Measurements from ENCODE around the gene ZHX3. TPM values are rescaled to one million over a fixed set of nuclear protein-coding genes. Genes with fewer than 3 reads are reported as not detected.

The ZHX3 gene
- total RNA-seq, 6 experiments from 2014 or later, result 17.6 to 47.4 (median 26.2) TPM

DNA sequence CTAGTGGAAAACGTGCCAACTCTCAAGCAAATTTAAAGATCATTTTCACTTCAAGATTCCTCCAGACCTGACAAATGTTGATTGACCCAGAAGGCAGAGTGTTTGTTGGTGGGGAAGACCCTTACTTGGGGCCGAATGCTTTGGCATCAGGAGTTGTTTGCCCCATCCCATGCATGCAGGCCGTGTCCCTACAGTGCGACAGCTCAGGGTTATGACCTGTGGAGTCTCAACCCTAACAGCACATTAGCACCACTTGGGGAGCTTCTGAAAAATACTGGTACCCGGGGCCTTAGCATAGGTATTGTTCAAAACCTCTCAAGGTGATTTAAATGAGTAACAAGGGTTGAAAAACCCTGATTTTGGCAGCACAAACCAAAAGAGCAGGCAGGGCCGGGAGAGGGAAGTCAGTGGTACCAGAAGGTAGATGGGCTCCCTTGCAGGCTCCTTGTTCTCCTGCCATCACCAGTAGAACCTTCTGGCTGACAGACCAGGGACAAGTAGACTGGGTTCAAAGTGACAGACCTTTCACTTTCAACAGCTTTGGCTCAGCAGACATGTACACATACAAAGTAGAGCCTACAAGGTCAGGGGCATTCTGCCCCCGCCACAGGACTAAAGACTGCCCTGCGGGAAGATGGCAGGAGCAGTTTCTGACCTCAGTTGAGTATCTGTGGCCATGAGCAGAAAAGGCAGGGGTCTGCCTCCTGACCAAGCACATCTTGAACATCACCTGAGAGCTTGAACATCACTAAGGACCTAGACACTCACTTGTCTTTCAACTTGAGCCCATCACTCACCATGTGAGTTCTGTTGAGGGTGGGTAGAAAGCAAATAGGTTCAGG, 140.6 kb downstream of the ZHX3 start:
- no peaks in the 10 kb centered on the region for H3K9me3 ChIP-seq
- peaks cover 0 to 9% (median under 1%) of the 10 kb centered on the region in 4 donors for H3K36me3 ChIP-seq
- no peak overlapping the region for H3K4me3 ChIP-seq
- intact Hi-C loops (cut with DNase I), result loop anchor here in 1 of 2 donors (10.0 kb wide), 1 partner anchor 48 kb away; no protein-coding TSS in a partner anchor
- TF ChIP-seq POLR2A (IDR thresholded peaks at IDR 0.05), result no peak
- TF ChIP-seq, protein P1, sequence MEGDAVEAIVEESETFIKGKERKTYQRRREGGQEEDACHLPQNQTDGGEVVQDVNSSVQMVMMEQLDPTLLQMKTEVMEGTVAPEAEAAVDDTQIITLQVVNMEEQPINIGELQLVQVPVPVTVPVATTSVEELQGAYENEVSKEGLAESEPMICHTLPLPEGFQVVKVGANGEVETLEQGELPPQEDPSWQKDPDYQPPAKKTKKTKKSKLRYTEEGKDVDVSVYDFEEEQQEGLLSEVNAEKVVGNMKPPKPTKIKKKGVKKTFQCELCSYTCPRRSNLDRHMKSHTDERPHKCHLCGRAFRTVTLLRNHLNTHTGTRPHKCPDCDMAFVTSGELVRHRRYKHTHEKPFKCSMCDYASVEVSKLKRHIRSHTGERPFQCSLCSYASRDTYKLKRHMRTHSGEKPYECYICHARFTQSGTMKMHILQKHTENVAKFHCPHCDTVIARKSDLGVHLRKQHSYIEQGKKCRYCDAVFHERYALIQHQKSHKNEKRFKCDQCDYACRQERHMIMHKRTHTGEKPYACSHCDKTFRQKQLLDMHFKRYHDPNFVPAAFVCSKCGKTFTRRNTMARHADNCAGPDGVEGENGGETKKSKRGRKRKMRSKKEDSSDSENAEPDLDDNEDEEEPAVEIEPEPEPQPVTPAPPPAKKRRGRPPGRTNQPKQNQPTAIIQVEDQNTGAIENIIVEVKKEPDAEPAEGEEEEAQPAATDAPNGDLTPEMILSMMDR (IDR thresholded peaks at IDR 0.05), result no peak
- no peaks in the 10 kb centered on the region for H3K27me3 ChIP-seq
- no peak for ATAC-seq
- no peak overlapping the region for H3K27ac ChIP-seq
- H3K4me1 ChIP-seq, result no peaks in the 10 kb centered on the region
- WGBS (ENCODE audit: insufficient coverage, low coverage, low lambda C conversion rate, missing lambda C conversion rate), result 78% methylated on average over 7 of the region's 8 CpGs
- DNase-seq, result no peak

DNA sequence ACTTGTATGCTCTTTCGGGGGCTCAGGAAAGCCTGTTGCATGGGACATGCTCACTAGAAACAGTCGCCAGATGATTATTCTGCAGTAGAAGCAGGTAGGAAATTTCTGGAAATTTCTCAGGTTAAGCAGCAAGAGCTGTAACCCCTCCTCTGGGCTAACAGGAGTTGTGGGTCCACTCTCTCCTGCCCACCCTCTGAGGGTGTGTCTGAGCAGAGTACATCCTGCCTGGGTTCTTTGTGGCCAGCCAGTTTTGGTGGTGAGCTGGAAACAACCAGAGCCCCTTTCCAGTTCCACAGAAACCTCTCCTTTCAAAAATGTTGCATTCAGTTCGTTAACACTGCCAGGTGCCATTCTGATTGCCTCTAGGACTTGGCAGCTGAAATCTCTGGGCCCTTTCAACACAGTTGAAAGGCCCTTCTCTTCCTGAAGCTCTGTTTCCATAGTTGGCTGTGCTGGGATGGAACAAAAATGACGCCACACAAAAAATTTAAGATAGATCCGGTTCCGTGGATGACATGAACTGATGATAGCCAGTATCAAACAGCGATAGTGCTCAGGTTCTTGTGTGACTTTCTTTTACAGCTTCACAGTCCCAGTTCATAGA, 141.7 kb downstream of the ZHX3 start:
- H3K36me3 ChIP-seq, result peaks cover 0 to 6% (median 0%) of the 10 kb centered on the region in 4 donors
- DNase-seq, result no peak
- WGBS (ENCODE audit: insufficient coverage, low coverage, low lambda C conversion rate, missing lambda C conversion rate), result 95% methylated on average over 7 of the region's 7 CpGs

GRCh38 chr20:41175201-41175651, 142.3 kb downstream of the ZHX3 start:
- 86% methylated on average over 1 of the region's 4 CpGs for WGBS (ENCODE audit: insufficient coverage, low coverage, low lambda C conversion rate, missing lambda C conversion rate)
- H3K4me3 ChIP-seq, result no peak overlapping the region
- H3K36me3 ChIP-seq, result peaks cover 0 to 6% (median 0%) of the 10 kb centered on the region in 4 donors
- DNase-seq (no peak), ATAC-seq (no peak)
- no peak overlapping the region for H3K27ac ChIP-seq
- TF ChIP-seq, protein P1 (IDR thresholded peaks at IDR 0.05), result no peak
- no peak for TF ChIP-seq POLR2A (IDR thresholded peaks at IDR 0.05)
- H3K4me1 ChIP-seq, result no peaks in the 10 kb centered on the region
- intact Hi-C loops (cut with DNase I), result loop anchor here in 1 of 2 donors (10.0 kb wide), 1 partner anchor 50 kb away; no protein-coding TSS in a partner anchor
- H3K9me3 ChIP-seq, result no peaks in the 10 kb centered on the region
- H3K27me3 ChIP-seq, result no peaks in the 10 kb centered on the region

More for the DNA sequence above, 141.7 kb downstream of the ZHX3 start:
- no peaks in the 10 kb centered on the region for H3K4me1 ChIP-seq
- H3K4me3 ChIP-seq, result no peak overlapping the region
- TF ChIP-seq, protein P1 (IDR thresholded peaks at IDR 0.05), result no peak
- no peak for TF ChIP-seq POLR2A (IDR thresholded peaks at IDR 0.05)
- no peaks in the 10 kb centered on the region for H3K9me3 ChIP-seq
- intact Hi-C loops (cut with DNase I), result loop anchor here in 1 of 2 donors (10.0 kb wide), 1 partner anchor 49 kb away; no protein-coding TSS in a partner anchor
- H3K27ac ChIP-seq, result no peak overlapping the region
- no peaks in the 10 kb centered on the region for H3K27me3 ChIP-seq
- no peak for ATAC-seq

- no peak overlapping the region for H3K27ac ChIP-seq
- H3K36me3 ChIP-seq, result peaks cover 0 to 6% (median 0%) of the 10 kb centered on the region in 4 donors
- H3K9me3 ChIP-seq, result no peaks in the 10 kb centered on the region
- WGBS (ENCODE audit: insufficient coverage, low coverage, low lambda C conversion rate, missing lambda C conversion rate), result 22% methylated on average over 1 of the region's 2 CpGs
- H3K27me3 ChIP-seq, result no peaks in the 10 kb centered on the region
- no peak for DNase-seq
- H3K4me3 ChIP-seq, result no peak overlapping the region
- intact Hi-C loops (cut with DNase I), result loop anchor here (5.0 to 10.0 kb wide), 2 partner anchors 50 to 163 kb away; no protein-coding TSS in a partner anchor
- no peaks in the 10 kb centered on the region for H3K4me1 ChIP-seq
- no peak for TF ChIP-seq POLR2A (IDR thresholded peaks at IDR 0.05)
- TF ChIP-seq, protein P1 (IDR thresholded peaks at IDR 0.05), result no peak
- ATAC-seq, result no peak
Observed at GRCh38 chr20:41174782-41175181, 142.7 kb downstream of the ZHX3 start.

Measured in right lobe of liver (tissue), 6 donors.